ENCODE results near the gene VTI1A. TPM values are rescaled to one million over a fixed set of nuclear protein-coding genes. Genes with fewer than 3 reads are reported as not detected.

The VTI1A gene
- polyA plus RNA-seq, 1 of the 3 experiments (the other 2 are of a cell fraction): 8.3 TPM

- no peaks in the 10 kb centered on the region for H3K9me3 ChIP-seq
- no peak for TF ChIP-seq SMC3 (IDR thresholded peaks at IDR 0.05; ENCODE audit: low read depth, low read length)
- no peak for TF ChIP-seq ELF1 (IDR thresholded peaks at IDR 0.05)
- no peak for TF ChIP-seq NRF1 (IDR thresholded peaks at IDR 0.05; ENCODE audit: low read depth, low read length)
- TF ChIP-seq NFIC (IDR thresholded peaks at IDR 0.05; ENCODE audit: borderline replicate concordance): no peak
- no peak for TF ChIP-seq EZH2phosphoT487 (IDR thresholded peaks at IDR 0.05; ENCODE audit: borderline replicate concordance, low read depth)
- no peak for TF ChIP-seq EP300 (IDR thresholded peaks at IDR 0.05; ENCODE audit: borderline replicate concordance in 1 of 2, low read depth in 1 of 2, low read length in 1 of 2)
- TF ChIP-seq RXRA (IDR thresholded peaks at IDR 0.05; ENCODE audit: borderline replicate concordance, low read depth): no peak
- no peak for TF ChIP-seq MEF2A (IDR thresholded peaks at IDR 0.05; ENCODE audit: borderline replicate concordance, low read depth)
- no peak for TF ChIP-seq SIN3A (IDR thresholded peaks at IDR 0.05; ENCODE audit: borderline replicate concordance, low read depth, low read length)
- no peak for TF ChIP-seq RAD21 (IDR thresholded peaks at IDR 0.05; ENCODE audit: low read length)
- no peak for TF ChIP-seq CHD2 (IDR thresholded peaks at IDR 0.05; ENCODE audit: low read length, partially characterized antibody)
- TF ChIP-seq JUND (IDR thresholded peaks at IDR 0.05): no peak
- no peak for TF ChIP-seq GABPA (IDR thresholded peaks at IDR 0.05; ENCODE audit: low read depth)
- no peak for TF ChIP-seq FOXM1 (IDR thresholded peaks at IDR 0.05; ENCODE audit: low read depth)
- TF ChIP-seq TEAD4 (IDR thresholded peaks at IDR 0.05; ENCODE audit: borderline replicate concordance, insufficient read depth): no peak
- TF ChIP-seq FOSL2 (IDR thresholded peaks at IDR 0.05; ENCODE audit: borderline replicate concordance, low read depth): no peak
- TF ChIP-seq GATA2 (CRISPR knock-in tag; IDR thresholded peaks at IDR 0.05): no peak
- H3K4me2 ChIP-seq: no peak overlapping the region
- H3F3A ChIP-seq (replicated peaks; ENCODE audit: insufficient read depth): peaks cover 4% of the 10 kb centered on the region
- H2AFZ ChIP-seq (ENCODE audit: low read depth): no peak overlapping the region
- H3K9me2 ChIP-seq: no peaks in the 10 kb centered on the region
- H3K27me3 ChIP-seq (ENCODE audit: insufficient read depth): no peaks in the 10 kb centered on the region
- POLR2A ChIA-PET: no interaction called here
- no peak overlapping the region for H3K4me3 ChIP-seq (ENCODE audit: low read depth in 2 of 2, low read length in 1 of 2)
- H3K36me3 ChIP-seq (replicated peaks in 1 of 2; ENCODE audit: control insufficient read depth in 1 of 2, insufficient read depth in 2 of 2, low read length in 1 of 2): no peaks in the 10 kb centered on the region
- H3K4me1 ChIP-seq (ENCODE audit: control insufficient read depth in 1 of 2, insufficient read depth in 2 of 2, low read depth in 1 of 2, low read length in 1 of 2): peaks cover 0 to 8% of the 10 kb centered on the region in 2 experiments; a peak in 1 of 4 replicates
- H3K27ac ChIP-seq (ENCODE audit: low read depth in 2 of 2, low read length in 1 of 2): no peak overlapping the region
- H4K20me1 ChIP-seq (ENCODE audit: insufficient read depth): no peaks in the 10 kb centered on the region
- no peak for DNase-seq
- H3K9ac ChIP-seq: no peak overlapping the region
- CTCF ChIA-PET: no interaction called here
- H3K79me2 ChIP-seq (ENCODE audit: insufficient read depth): no peaks in the 10 kb centered on the region
- WGBS (ENCODE audit: low lambda C conversion rate): 85% methylated on average over 3 of the region's 3 CpGs
These were observed 190.9 kb downstream of the VTI1A start for GRCh38 chr10:112637901-112638300.

DNA sequence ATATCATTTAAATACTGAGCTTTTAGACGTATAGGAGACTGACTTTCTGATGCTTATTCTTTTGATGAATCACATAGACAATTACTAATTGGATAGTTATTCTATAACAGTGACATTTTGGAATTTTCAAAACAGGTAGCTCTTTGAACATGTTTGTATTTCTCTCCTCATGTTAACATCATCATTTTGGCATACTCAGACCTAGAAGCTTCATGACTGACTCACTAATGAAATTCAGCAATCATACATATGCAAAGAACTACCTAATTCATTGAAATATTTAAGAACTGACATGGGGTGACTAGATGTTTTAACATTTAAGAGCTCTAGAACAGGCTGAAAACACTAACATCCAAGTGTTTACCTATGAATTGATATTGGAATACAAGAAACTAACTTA is 192.3 kb downstream of the VTI1A start:
- Histone ChIP-seq H3K27ac (ENCODE audit: low read depth in 2 of 2, low read length in 1 of 2) (no peak overlapping the region), H3K36me3 (replicated peaks in 1 of 2; ENCODE audit: control insufficient read depth in 1 of 2, insufficient read depth in 2 of 2, low read length in 1 of 2) (no peaks in the 10 kb centered on the region), H4K20me1 (ENCODE audit: insufficient read depth) (no peaks in the 10 kb centered on the region), H3K9me3 (no peaks in the 10 kb centered on the region), H3K4me3 (ENCODE audit: low read depth in 2 of 2, low read length in 1 of 2) (no peak overlapping the region), H3K9me2 (no peaks in the 10 kb centered on the region), H3K4me1 (ENCODE audit: control insufficient read depth in 1 of 2, insufficient read depth in 2 of 2, low read depth in 1 of 2, low read length in 1 of 2) (peaks cover 0 to 8% of the 10 kb centered on the region in 2 experiments; a peak in 1 of 4 replicates), H2AFZ (ENCODE audit: low read depth) (no peak overlapping the region), H3F3A (replicated peaks; ENCODE audit: insufficient read depth) (peaks cover 7% of the 10 kb centered on the region), H3K79me2 (ENCODE audit: insufficient read depth) (no peaks in the 10 kb centered on the region), H3K9ac (no peak overlapping the region), H3K4me2 (no peak overlapping the region), H3K27me3 (ENCODE audit: insufficient read depth) (no peaks in the 10 kb centered on the region)
- DNase-seq: no peak
- WGBS (ENCODE audit: low lambda C conversion rate): 56% methylated on average over 1 of the region's 1 CpG
- CTCF ChIA-PET: interaction anchor here (0.8 to 1.8 kb wide), 2 partner anchors 11 to 32 kb away, joined by 3 to 6 read pairs; no protein-coding TSS in a partner anchor
- TF ChIP-seq RXRA (IDR thresholded peaks at IDR 0.05; ENCODE audit: borderline replicate concordance, low read depth) (no peak), TCF12 (IDR thresholded peaks at IDR 0.05) (0 out of 2 replicates have a peak, but pooled peaks have one; percentile 9)
- POLR2A ChIA-PET: no interaction called here
